ENCODE measurements around the gene DLEC1. TPM values are rescaled to one million over a fixed set of nuclear protein-coding genes. Genes with fewer than 3 reads are reported as not detected.

The DLEC1 gene
- total and polyA plus RNA-seq, 11 donors: 0.06 to 1.3 (median 0.16) TPM; not detected in 1

GRCh38 chr3:38114052-38114874 is 75.3 kb downstream of the DLEC1 start:
- intact Hi-C loops (cut with DNase I): loop anchor here in 4 of 10 donors (10.0 kb wide), 4 partner anchors 109 to 371 kb away; partner anchors contain the start of gene XYLB (in 1 of the 4)
- no peaks in the 10 kb centered on the region for H3K27me3 ChIP-seq
- TF ChIP-seq, protein P1, sequence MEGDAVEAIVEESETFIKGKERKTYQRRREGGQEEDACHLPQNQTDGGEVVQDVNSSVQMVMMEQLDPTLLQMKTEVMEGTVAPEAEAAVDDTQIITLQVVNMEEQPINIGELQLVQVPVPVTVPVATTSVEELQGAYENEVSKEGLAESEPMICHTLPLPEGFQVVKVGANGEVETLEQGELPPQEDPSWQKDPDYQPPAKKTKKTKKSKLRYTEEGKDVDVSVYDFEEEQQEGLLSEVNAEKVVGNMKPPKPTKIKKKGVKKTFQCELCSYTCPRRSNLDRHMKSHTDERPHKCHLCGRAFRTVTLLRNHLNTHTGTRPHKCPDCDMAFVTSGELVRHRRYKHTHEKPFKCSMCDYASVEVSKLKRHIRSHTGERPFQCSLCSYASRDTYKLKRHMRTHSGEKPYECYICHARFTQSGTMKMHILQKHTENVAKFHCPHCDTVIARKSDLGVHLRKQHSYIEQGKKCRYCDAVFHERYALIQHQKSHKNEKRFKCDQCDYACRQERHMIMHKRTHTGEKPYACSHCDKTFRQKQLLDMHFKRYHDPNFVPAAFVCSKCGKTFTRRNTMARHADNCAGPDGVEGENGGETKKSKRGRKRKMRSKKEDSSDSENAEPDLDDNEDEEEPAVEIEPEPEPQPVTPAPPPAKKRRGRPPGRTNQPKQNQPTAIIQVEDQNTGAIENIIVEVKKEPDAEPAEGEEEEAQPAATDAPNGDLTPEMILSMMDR (IDR thresholded peaks at IDR 0.05): no peak
- no peak for TF ChIP-seq POLR2A (IDR thresholded peaks at IDR 0.05)
- ATAC-seq (no peak), DNase-seq (peak in 2 of 5 donors; percentile 10 to 48)
- peaks cover 0 to 4% (median 0%) of the 10 kb centered on the region in 9 donors for H3K36me3 ChIP-seq
- WGBS, 4 donors: 88 to 93% (median 90%) methylated on average over 8 to 13 of the region's 13 CpGs
- peaks cover 0 to 12% (median 0%) of the 10 kb centered on the region in 12 donors for H3K4me1 ChIP-seq
- H3K9me3 ChIP-seq: no peaks in the 10 kb centered on the region
- H3K27ac ChIP-seq: no peak overlapping the region
- no peak overlapping the region for H3K4me3 ChIP-seq

GRCh38 chr3:38114875-38115644 is 76.1 kb downstream of the DLEC1 start:
- WGBS, 4 donors: 77 to 80% (median 79%) methylated on average over 9 to 13 of the region's 13 CpGs
- H3K4me1 ChIP-seq: peaks cover 0 to 12% (median 0%) of the 10 kb centered on the region in 12 donors

GRCh38 chr3:38115645-38116427 is 76.8 kb downstream of the DLEC1 start:
- ATAC-seq: no peak
- TF ChIP-seq, protein P1 (IDR thresholded peaks at IDR 0.05): no peak
- TF ChIP-seq POLR2A (IDR thresholded peaks at IDR 0.05): no peak

More at GRCh38 chr3:38114875-38115644, 76.1 kb downstream of the DLEC1 start:
- Histone ChIP-seq H3K9me3 (no peaks in the 10 kb centered on the region), H3K27ac (no peak overlapping the region), H3K27me3 (no peaks in the 10 kb centered on the region), H3K4me3 (no peak overlapping the region), H3K36me3 (peaks cover 0 to 12% (median 5%) of the 10 kb centered on the region in 9 donors)
- ATAC-seq (no peak), DNase-seq (peak in 1 of 5 donors; percentile 11)
- intact Hi-C loops (cut with DNase I): loop anchor here in 7 of 10 donors (5.0 to 10.0 kb wide), 7 partner anchors 110 to 370 kb away; partner anchors contain the start of gene XYLB (in 2 of the 7)
- TF ChIP-seq, protein P1 (IDR thresholded peaks at IDR 0.05): no peak
- no peak for TF ChIP-seq POLR2A (IDR thresholded peaks at IDR 0.05)

More at GRCh38 chr3:38115645-38116427, 76.8 kb downstream of the DLEC1 start:
- Histone ChIP-seq H3K27ac (no peak overlapping the region), H3K9me3 (no peaks in the 10 kb centered on the region), H3K36me3 (peaks cover 0 to 17% (median 13%) of the 10 kb centered on the region in 9 donors), H3K4me1 (peaks cover 0 to 12% (median 0%) of the 10 kb centered on the region in 12 donors), H3K4me3 (no peak overlapping the region), H3K27me3 (no peaks in the 10 kb centered on the region)
- WGBS, 4 donors: 73 to 78% (median 74%) methylated on average over 9 of the region's 9 CpGs
- intact Hi-C loops (cut with DNase I): loop anchor here in 7 of 10 donors (5.0 to 10.0 kb wide), 7 partner anchors 111 to 369 kb away; partner anchors contain the start of gene XYLB (in 2 of the 7)
- no peak for DNase-seq
